VCaP (cell line): ENCODE measurements around the gene PLCH2.

Experiments
- H3K27ac ChIP-seq: fragments of 450-650 bp; 2 replicates; pipeline ENCODE4 v1.5.1; 2017
- TF ChIP-seq, protein P1 (sequence below): fragments of 450-650 bp; conservative IDR thresholded peaks from 2 replicates; pipeline ENCODE4 v1.5.1; 2017; ENCODE audit warnings: mild to moderate bottlenecking, moderate library complexity

Gene PLCH2

DNA sequence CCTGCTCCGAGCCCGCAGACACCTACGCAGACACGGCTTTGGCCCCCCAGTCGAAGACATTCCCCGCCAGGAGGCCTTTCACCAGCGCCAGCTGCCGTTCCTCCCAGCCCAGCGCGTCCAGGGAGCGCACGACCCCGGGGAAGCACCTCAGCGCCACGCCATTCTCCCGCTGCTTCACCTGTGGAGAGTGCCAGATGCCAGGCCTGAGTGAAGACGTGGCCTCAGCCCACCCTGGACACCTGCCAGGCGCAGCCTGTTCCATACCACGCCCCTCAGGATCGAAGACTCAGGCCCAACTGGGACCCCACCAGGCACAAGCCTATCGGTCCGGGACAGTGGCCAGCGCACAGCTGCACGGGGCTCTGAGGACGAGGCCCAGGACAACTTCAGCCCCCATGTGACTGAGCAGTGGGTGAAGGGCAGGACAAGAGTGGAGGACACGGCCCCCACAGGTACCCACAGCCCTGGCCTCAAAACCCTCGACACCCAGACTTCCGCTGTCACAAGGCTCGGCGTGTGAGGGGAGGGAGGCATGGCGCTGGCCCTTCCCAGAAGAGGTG lies 36.9 kb downstream of the PLCH2 start:
- no peak overlapping the region for H3K27ac ChIP-seq
- TF ChIP-seq, protein P1, sequence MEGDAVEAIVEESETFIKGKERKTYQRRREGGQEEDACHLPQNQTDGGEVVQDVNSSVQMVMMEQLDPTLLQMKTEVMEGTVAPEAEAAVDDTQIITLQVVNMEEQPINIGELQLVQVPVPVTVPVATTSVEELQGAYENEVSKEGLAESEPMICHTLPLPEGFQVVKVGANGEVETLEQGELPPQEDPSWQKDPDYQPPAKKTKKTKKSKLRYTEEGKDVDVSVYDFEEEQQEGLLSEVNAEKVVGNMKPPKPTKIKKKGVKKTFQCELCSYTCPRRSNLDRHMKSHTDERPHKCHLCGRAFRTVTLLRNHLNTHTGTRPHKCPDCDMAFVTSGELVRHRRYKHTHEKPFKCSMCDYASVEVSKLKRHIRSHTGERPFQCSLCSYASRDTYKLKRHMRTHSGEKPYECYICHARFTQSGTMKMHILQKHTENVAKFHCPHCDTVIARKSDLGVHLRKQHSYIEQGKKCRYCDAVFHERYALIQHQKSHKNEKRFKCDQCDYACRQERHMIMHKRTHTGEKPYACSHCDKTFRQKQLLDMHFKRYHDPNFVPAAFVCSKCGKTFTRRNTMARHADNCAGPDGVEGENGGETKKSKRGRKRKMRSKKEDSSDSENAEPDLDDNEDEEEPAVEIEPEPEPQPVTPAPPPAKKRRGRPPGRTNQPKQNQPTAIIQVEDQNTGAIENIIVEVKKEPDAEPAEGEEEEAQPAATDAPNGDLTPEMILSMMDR = no peak

DNA sequence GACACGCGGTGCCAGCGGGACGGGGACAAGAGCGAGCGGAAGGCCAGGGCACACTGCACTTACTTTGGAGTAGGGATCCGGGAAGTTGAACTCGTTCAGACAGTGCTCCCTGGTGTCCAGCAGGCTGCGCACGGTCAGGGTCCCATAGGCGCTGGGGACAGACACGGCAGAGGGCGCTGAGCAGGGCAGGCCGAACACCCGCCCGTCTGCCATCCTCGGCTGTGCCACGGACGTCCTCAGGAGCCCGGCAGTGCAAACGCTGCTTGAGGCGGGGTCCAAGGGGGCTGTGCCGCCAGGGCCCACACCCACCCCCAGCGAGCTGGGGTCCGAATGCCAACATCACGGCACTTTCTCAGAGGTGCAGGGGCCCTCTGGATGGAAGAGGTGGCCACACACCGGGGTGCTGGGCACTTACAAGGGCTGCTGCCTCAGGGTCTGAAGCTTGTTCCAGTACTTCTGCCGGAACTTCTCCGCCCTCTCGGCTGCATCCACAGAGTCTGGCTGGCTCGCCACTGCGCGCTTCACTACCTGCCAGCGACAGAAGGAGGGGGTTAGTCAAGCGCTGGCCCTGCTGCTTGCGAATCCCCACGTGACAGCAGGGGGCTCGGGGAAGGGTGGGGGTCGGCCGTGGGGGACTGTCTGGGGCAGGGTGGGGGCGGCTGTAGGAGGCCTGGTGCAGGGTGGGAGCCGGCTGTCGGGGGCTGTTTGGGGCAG lies 38.0 kb downstream of the PLCH2 start:
- H3K27ac ChIP-seq = no peak overlapping the region

DNA sequence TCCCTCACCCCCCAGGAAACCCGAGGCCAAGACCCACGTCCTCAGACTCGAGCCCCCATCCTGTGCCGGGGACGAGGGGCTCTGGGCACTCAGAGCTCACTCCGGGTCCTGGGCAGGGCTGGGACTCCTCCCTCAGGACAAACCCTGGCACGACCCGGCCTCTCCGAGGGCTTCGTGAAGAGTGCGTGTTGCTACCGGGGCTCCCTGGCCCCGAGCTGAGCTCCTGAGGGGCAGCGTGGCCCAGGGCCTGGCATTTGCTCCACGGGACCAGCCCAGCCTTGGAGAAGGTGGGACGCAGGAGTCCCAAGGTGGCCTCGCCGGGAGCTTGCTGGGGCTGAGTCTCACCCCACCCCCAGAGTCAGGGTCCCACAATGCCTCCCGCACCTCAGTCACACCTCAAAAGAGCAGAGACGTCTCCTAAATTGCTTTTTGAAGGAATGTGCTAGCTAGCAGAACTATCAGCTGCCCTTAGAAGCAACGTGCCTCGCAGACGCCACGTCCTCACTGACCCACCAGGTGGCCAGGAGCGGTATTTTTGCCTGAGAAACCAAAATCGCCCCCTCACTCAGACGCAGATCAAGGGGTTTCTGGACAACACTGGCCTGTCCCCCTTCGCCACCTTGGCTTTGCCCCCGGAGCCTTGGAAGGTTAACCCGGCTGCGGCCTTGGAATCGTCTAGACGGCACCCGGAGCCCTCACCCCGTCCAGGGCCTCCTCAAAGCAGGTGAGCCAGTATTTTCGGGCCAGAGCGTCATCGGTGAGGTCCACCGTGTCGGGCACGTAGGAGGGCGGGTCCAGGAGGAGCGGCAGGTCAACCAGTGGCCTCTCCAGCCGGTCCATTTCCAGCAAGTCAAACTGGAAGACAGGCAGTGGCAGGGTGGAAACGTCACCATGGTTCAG lies 39.0 kb downstream of the PLCH2 start:
- TF ChIP-seq, protein P1 = peak; percentile 13; the same call in 1 of the 2 replicates
- no peak overlapping the region for H3K27ac ChIP-seq

More for the DNA sequence above, 38.0 kb downstream of the PLCH2 start:
- TF ChIP-seq, protein P1 = no peak

DNA sequence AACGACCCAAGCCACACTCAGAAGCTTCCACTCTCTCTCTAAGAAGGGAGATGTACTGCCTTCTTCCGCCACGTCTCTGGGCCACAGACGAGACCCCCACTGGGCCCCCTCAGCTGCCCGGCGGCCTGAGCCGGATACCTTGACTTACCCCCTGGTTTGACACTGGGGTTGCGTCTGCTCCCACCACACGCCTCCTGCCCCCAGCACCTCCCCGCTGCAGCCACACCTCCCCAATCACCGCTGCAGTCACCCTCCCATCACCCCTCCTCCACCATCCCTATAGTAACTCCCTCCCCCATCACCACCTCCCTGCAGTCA lies 39.6 kb downstream of the PLCH2 start:
- TF ChIP-seq, protein P1 = no peak
- H3K27ac ChIP-seq = no peak overlapping the region

DNA sequence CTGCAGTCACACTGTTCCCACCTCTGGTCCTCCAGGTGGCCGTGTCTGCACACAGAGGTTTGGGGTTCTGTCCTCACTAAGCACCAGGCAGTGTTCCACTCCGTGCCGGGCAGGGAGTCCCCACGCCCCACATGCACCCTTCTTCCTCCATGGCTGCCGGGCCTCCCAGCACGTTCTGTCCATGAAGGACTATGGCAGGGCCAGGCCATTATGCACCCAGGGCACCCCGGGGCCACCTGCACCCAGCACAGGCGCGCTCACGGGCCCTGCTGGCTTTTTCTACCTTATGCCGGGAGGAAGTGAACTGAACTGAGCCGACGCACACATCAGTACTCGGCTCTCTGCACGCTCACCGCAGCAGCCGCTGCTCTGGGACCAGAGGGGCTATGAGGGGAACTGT lies 40.0 kb downstream of the PLCH2 start:
- TF ChIP-seq, protein P1 = no peak
- no peak overlapping the region for H3K27ac ChIP-seq

DNA sequence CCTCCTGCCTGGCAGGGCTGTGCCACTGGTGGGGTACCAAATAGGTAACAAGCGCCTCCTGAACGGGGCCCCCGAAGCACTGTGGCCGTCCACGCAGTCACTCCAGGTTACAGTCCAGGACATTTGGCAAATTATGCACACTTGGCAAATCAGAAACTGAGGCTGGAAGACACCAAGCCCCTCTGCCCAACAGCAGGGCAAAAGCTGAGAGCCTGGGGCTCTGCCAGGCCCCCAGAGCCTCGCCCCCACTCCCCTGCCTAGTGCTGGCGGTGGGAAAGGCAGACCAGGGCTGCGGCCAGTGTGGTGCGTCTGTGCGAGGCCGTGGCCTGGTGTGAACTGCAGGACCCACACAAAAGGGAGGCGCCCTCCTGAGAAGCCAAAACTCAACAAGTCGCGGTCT lies 40.9 kb downstream of the PLCH2 start:
- H3K27ac ChIP-seq = no peak overlapping the region
- TF ChIP-seq, protein P1 = no peak

DNA sequence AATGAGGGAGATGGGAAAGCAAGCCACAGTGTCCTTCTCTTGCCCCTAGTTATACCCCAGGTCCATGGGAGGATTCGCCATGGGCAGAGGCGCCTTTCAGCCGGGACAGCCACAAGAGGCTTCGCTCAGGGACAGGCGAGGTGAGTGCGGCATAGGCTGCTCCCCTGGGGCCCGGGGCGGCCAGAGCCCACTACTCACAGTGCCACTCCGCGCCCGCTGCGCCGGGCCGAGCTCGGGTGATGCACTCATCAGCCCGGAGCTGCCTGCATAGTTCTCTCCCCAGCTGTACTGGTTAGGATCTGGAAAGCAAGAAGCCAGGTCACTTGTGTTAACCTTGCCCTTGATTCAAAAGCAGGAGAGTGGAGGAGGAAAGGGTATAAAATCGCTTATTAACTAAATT lies 41.9 kb downstream of the PLCH2 start:
- TF ChIP-seq, protein P1 = no peak
- H3K27ac ChIP-seq = no peak overlapping the region
